MCF 10A (cell line): ENCODE data around the gene DNAI1. TPM values are rescaled to one million over a fixed set of nuclear protein-coding genes. Genes with fewer than 3 reads are reported as not detected.

Experiments
- BruUV-seq: library from RNA; stranded (reverse); fragments of 400-500 nt; replicated peaks from 2 replicates; lab custom pipeline; 2021; lab: Mats Ljungman, UMichigan
- CTCF ChIA-PET: fragments of 300-600 bp; sonication (Branson Sonifier 250); formaldehyde crosslinking; extraction: SDS; loops from one replicate; lab custom pipeline; 2021; ENCODE audit warnings: antibody characterized with exemption, inconsistent platforms; lab: Yijun Ruan, JAX
- POLR2A ChIA-PET: fragments of 300-600, 350-650 bp; sonication (Branson Sonifier 250); formaldehyde crosslinking; extraction: SDS; loops from one replicate; lab custom pipeline; 2020; ENCODE audit warnings: antibody characterized with exemption, inconsistent platforms; lab: Yijun Ruan, JAX
- DNase-seq: peaks from one replicate; pipeline ENCODE4 v3.0.0-alpha.2; 2018; ENCODE audit not compliant: unreplicated experiment
- H3K27ac Mint-ChIP-seq: one replicate; pipeline ENCODE4 v1.8.0; 2022; ENCODE audit warnings: mild to moderate bottlenecking, low read depth, mixed read lengths; ENCODE audit not compliant: unreplicated experiment
- H3K27me3 Mint-ChIP-seq: one replicate; pipeline ENCODE4 v1.8.0; 2022; ENCODE audit warnings: mixed read lengths; ENCODE audit not compliant: insufficient read depth, unreplicated experiment
- H3K36me3 Mint-ChIP-seq: one replicate; pipeline ENCODE4 v1.8.0; 2022; ENCODE audit warnings: mild to moderate bottlenecking, moderate library complexity, mixed read lengths; ENCODE audit not compliant: insufficient read depth, unreplicated experiment
- H3K4me1 Mint-ChIP-seq: one replicate; pipeline ENCODE4 v1.8.0; 2022; ENCODE audit warnings: mixed read lengths; ENCODE audit not compliant: insufficient read depth, unreplicated experiment
- H3K4me3 Mint-ChIP-seq: one replicate; pipeline ENCODE4 v1.8.0; 2022; ENCODE audit warnings: mild to moderate bottlenecking, moderate library complexity, mixed read lengths; ENCODE audit not compliant: unreplicated experiment
- H3K9me3 Mint-ChIP-seq: one replicate; pipeline ENCODE4 v1.8.0; 2022; ENCODE audit warnings: mixed read lengths; ENCODE audit not compliant: unreplicated experiment
- intact Hi-C: fragments of 100-400 bp; cut with micrococcal nuclease; formaldehyde crosslinking; loops from 2 replicates; pipeline ENCODE4 v1.14.1; 2022
- total RNA-seq: library from RNA; stranded (reverse); gene quantifications from 2 replicates; pipeline ENCODE4 v1.2.3, GENCODE V29; 2022
- TF ChIP-seq, protein P1 (sequence below): fragments of 200-600 bp; IDR thresholded peaks from one replicate; pipeline ENCODE4 v1.8.0; 2022; ENCODE audit warnings: antibody characterized with exemption, mild to moderate bottlenecking; ENCODE audit not compliant: unreplicated experiment

DNAI1 gene
- total RNA-seq, 1 experiment from 2014 or later: not detected

DNA sequence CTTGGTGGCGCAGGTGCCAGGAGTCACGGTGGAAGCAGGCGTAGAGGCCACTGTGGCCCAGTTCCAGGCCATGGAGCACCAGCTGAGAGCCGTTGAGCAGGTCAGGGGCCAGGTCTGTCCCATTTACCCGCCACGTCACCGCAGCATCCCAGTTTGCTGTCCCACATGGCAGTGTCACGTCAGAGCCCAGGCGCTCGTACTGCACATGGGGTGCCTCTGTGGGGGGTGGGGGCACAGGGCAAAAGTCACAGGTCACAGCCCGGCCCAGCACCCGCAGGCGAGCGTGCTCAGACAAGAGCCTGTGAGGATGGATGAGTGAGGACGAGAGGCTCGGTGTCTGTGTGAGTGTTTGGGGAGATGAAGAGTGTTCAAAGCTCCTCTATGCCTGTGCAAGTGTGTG, 106.0 kb downstream of the DNAI1 start:
- TF ChIP-seq, protein P1, sequence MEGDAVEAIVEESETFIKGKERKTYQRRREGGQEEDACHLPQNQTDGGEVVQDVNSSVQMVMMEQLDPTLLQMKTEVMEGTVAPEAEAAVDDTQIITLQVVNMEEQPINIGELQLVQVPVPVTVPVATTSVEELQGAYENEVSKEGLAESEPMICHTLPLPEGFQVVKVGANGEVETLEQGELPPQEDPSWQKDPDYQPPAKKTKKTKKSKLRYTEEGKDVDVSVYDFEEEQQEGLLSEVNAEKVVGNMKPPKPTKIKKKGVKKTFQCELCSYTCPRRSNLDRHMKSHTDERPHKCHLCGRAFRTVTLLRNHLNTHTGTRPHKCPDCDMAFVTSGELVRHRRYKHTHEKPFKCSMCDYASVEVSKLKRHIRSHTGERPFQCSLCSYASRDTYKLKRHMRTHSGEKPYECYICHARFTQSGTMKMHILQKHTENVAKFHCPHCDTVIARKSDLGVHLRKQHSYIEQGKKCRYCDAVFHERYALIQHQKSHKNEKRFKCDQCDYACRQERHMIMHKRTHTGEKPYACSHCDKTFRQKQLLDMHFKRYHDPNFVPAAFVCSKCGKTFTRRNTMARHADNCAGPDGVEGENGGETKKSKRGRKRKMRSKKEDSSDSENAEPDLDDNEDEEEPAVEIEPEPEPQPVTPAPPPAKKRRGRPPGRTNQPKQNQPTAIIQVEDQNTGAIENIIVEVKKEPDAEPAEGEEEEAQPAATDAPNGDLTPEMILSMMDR: no peak
- H3K4me1 Mint-ChIP-seq: peaks cover 7% of the 10 kb centered on the region
- intact Hi-C loops: no loop called here
- ChIA-PET CTCF (interaction anchor here (1.2 kb wide), 1 partner anchor 10 kb away, joined by 4 read pairs; no protein-coding TSS in a partner anchor), POLR2A (no interaction called here)
- no peak overlapping the region for H3K4me3 Mint-ChIP-seq
- H3K36me3 Mint-ChIP-seq: no peaks in the 10 kb centered on the region
- no peak overlapping the region for H3K27ac Mint-ChIP-seq
- BruUV-seq: no TSS peak
- DNase-seq: no peak
- H3K27me3 Mint-ChIP-seq: peaks cover 39% of the 10 kb centered on the region
- H3K9me3 Mint-ChIP-seq: no peaks in the 10 kb centered on the region

DNA sequence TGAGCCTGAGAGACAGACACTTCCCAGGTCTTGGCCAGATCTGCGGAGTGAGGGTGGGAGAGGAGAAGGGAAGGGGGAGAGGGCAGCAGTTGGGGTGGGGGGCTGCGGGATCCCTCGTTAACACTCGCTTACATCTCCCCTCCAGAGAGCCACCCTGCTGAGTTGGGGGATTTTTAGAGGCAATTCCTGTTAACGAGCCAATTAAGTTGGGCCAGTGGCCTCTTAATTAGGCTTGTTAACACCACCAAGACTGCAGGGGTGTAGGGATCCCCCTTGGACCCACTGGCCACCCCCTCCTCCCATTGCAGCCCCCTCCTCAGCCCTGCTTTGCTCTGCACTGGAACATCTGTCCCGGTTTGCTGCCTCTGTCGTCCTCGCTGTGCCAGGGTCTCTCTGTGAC, 107.3 kb downstream of the DNAI1 start:
- ChIA-PET POLR2A (interaction anchor here (0.6 kb wide), 1 partner anchor 262 kb away, joined by 3 read pairs; no protein-coding TSS in a partner anchor), CTCF (interaction anchor here (1.5 kb wide), 1 partner anchor 27 kb away, joined by 4 read pairs; no protein-coding TSS in a partner anchor)
- TF ChIP-seq, protein P1: no peak
- Mint-ChIP-seq H3K4me1 (no peaks in the 10 kb centered on the region), H3K36me3 (no peaks in the 10 kb centered on the region), H3K9me3 (no peaks in the 10 kb centered on the region), H3K4me3 (no peak overlapping the region), H3K27ac (no peak overlapping the region), H3K27me3 (peaks cover 39% of the 10 kb centered on the region)
- BruUV-seq: no TSS peak
- intact Hi-C loops: no loop called here
- DNase-seq: no peak

GRCh38 chr9:34566322-34566721, 107.7 kb downstream of the DNAI1 start:
- no TSS peak for BruUV-seq
- H3K4me1 Mint-ChIP-seq: no peaks in the 10 kb centered on the region
- TF ChIP-seq, protein P1: no peak
- no peak for DNase-seq
- no peaks in the 10 kb centered on the region for H3K9me3 Mint-ChIP-seq
- H3K4me3 Mint-ChIP-seq: no peak overlapping the region
- CTCF ChIA-PET: interaction anchor here (0.6 to 1.5 kb wide), 3 partner anchors 12 to 26 kb away, joined by 3 to 4 read pairs (median 4); no protein-coding TSS in a partner anchor
- H3K27ac Mint-ChIP-seq: no peak overlapping the region
- POLR2A ChIA-PET: interaction anchor here (0.6 kb wide), 1 partner anchor 263 kb away, joined by 3 read pairs; no protein-coding TSS in a partner anchor
- no peaks in the 10 kb centered on the region for H3K36me3 Mint-ChIP-seq
- peaks cover 39% of the 10 kb centered on the region for H3K27me3 Mint-ChIP-seq
- intact Hi-C loops: no loop called here

GRCh38 chr9:34566972-34567371, 108.4 kb downstream of the DNAI1 start:
- BruUV-seq: no TSS peak
- POLR2A ChIA-PET: no interaction called here
- intact Hi-C loops: no loop called here
- DNase-seq: no peak
- H3K4me3 Mint-ChIP-seq: no peak overlapping the region
- CTCF ChIA-PET: interaction anchor here (0.6 to 1.5 kb wide), 2 partner anchors 12 to 26 kb away, joined by 4 read pairs; no protein-coding TSS in a partner anchor
- no peaks in the 10 kb centered on the region for H3K9me3 Mint-ChIP-seq
- no peaks in the 10 kb centered on the region for H3K36me3 Mint-ChIP-seq
- H3K27ac Mint-ChIP-seq: no peak overlapping the region
- TF ChIP-seq, protein P1: no peak
- no peaks in the 10 kb centered on the region for H3K4me1 Mint-ChIP-seq
- peaks cover 39% of the 10 kb centered on the region for H3K27me3 Mint-ChIP-seq
